PC-9 (cell line): Measurements from ENCODE around the gene SPOCK3. TPM values are rescaled to one million over a fixed set of nuclear protein-coding genes. Genes with fewer than 3 reads are reported as not detected.

ENCODE experiments used
- BruUV-seq: library from RNA; stranded (reverse); fragments of 400-500 nt; replicated peaks from 2 replicates; lab custom pipeline; 2021; lab: Mats Ljungman, UMichigan
- CTCF ChIA-PET: fragments of 300-600 bp; sonication (Branson Sonifier 250); formaldehyde crosslinking; loops from one replicate; lab custom pipeline; 2022; ENCODE audit warnings: antibody characterized with exemption; lab: Charles Lee
- POLR2A ChIA-PET: fragments of 300-600 bp; sonication (Branson Sonifier 250); formaldehyde crosslinking; loops from one replicate; lab custom pipeline; 2022; ENCODE audit warnings: antibody characterized with exemption; ENCODE audit not compliant: unreplicated experiment; lab: Charles Lee
- DNase-seq, 2 experiments: peaks; one replicate each; pipeline versions ENCODE4 v3.0.0 to v3.0.0-alpha.2; 2015 to 2022; ENCODE audit warnings: mixed read lengths in 1 of 2
- H2AFZ ChIP-seq: fragments of 200-600 bp; sonication (generic); 2 replicates; pipeline ENCODE4 v1.8.1; 2017; ENCODE audit warnings: antibody characterized with exemption
- H3F3A ChIP-seq: fragments of 200-600 bp; sonication (generic); 2 replicates; pipeline ENCODE4 v1.8.1; 2017; ENCODE audit warnings: antibody characterized with exemption, mild to moderate bottlenecking, low read depth; ENCODE audit not compliant: insufficient read depth
- H3K27ac ChIP-seq: fragments of 200-600 bp; sonication (generic); 2 replicates; pipeline ENCODE4 v1.6.1; 2016; ENCODE audit warnings: mixed run types
- H3K27me3 ChIP-seq: fragments of 200-600 bp; sonication (generic); 2 replicates; pipeline ENCODE4 v1.6.1; 2016; ENCODE audit warnings: low read depth, mixed run types; ENCODE audit not compliant: insufficient read depth
- H3K36me3 ChIP-seq: fragments of 200-600 bp; sonication (generic); 2 replicates; pipeline ENCODE4 v1.6.1; 2016; ENCODE audit warnings: low read depth, mixed run types
- H3K4me1 ChIP-seq: fragments of 200-600 bp; sonication (generic); replicated peaks from 2 replicates; pipeline ENCODE4 v1.6.1; 2016; ENCODE audit warnings: mixed run types; ENCODE audit not compliant: insufficient read depth
- H3K4me2 ChIP-seq: fragments of 200-600 bp; sonication (generic); 2 replicates; pipeline ENCODE4 v1.6.1; 2017; ENCODE audit warnings: mixed run types
- H3K4me3 ChIP-seq: fragments of 200-600 bp; sonication (generic); 2 replicates; pipeline ENCODE4 v1.6.1; 2016; ENCODE audit warnings: mixed run types
- H3K79me2 ChIP-seq: fragments of 200-600 bp; sonication (generic); 2 replicates; pipeline ENCODE4 v1.6.1; 2017; ENCODE audit warnings: low read depth, mixed run types
- H3K9me2 ChIP-seq: fragments of 200-600 bp; sonication (generic); 2 replicates; pipeline ENCODE4 v1.8.1; 2017; ENCODE audit warnings: mild to moderate bottlenecking; ENCODE audit not compliant: insufficient read depth
- H3K9me3 ChIP-seq: fragments of 200-600 bp; sonication (generic); 2 replicates; pipeline ENCODE4 v1.8.1; 2016; ENCODE audit warnings: low read depth; ENCODE audit not compliant: insufficient read depth
- H4K20me1 ChIP-seq: fragments of 200-600 bp; sonication (generic); 2 replicates; pipeline ENCODE4 v1.8.1; 2017; ENCODE audit not compliant: insufficient read depth
- EZH2 ChIP-seq: fragments of 200-600 bp; sonication (generic); IDR thresholded peaks from 2 replicates; pipeline ENCODE4 v1.8.0; 2017; ENCODE audit warnings: antibody characterized with exemption, low read depth
- intact Hi-C: fragments of 100-400 bp; cut with micrococcal nuclease; formaldehyde crosslinking; loops from one replicate; pipeline ENCODE4 v1.10.0; 2022; ENCODE audit not compliant: unreplicated experiment
- total RNA-seq: library from RNA; stranded (reverse); gene quantifications from 2 replicates; pipeline ENCODE4 v1.2.3, GENCODE V29; 2021
- TF ChIP-seq, protein P1 (sequence below): fragments of 200-600 bp; sonication (generic); conservative IDR thresholded peaks from 2 replicates; pipeline ENCODE4 v1.6.1; 2017; ENCODE audit warnings: mixed run types, antibody characterized with exemption, mild to moderate bottlenecking, moderate library complexity

SPOCK3 gene
- total RNA-seq, 1 experiment from 2014 or later, result not detected

GRCh38 chr4:167176723-167177367 lies 57.4 kb downstream of the SPOCK3 start:
- Histone ChIP-seq H3K9me2 (no peaks in the 10 kb centered on the region), H3K4me3 (no peak overlapping the region), H3K4me2 (no peak overlapping the region), H3K4me1 (no peaks in the 10 kb centered on the region), H4K20me1 (no peaks in the 10 kb centered on the region), H2AFZ (no peak overlapping the region), H3F3A (no peaks in the 10 kb centered on the region), H3K36me3 (no peaks in the 10 kb centered on the region), H3K9me3 (no peaks in the 10 kb centered on the region), H3K79me2 (no peaks in the 10 kb centered on the region), H3K27me3 (no peaks in the 10 kb centered on the region), H3K27ac (no peak overlapping the region)
- BruUV-seq, result no TSS peak
- TF ChIP-seq, protein P1, sequence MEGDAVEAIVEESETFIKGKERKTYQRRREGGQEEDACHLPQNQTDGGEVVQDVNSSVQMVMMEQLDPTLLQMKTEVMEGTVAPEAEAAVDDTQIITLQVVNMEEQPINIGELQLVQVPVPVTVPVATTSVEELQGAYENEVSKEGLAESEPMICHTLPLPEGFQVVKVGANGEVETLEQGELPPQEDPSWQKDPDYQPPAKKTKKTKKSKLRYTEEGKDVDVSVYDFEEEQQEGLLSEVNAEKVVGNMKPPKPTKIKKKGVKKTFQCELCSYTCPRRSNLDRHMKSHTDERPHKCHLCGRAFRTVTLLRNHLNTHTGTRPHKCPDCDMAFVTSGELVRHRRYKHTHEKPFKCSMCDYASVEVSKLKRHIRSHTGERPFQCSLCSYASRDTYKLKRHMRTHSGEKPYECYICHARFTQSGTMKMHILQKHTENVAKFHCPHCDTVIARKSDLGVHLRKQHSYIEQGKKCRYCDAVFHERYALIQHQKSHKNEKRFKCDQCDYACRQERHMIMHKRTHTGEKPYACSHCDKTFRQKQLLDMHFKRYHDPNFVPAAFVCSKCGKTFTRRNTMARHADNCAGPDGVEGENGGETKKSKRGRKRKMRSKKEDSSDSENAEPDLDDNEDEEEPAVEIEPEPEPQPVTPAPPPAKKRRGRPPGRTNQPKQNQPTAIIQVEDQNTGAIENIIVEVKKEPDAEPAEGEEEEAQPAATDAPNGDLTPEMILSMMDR, result no peak
- no peak for TF ChIP-seq EZH2
- intact Hi-C loops, result no loop called here
- DNase-seq, result no peak
- ChIA-PET CTCF (no interaction called here), POLR2A (no interaction called here)

- ChIA-PET POLR2A (no interaction called here), CTCF (no interaction called here)
- H4K20me1 ChIP-seq, result no peaks in the 10 kb centered on the region
- intact Hi-C loops, result no loop called here
- no peaks in the 10 kb centered on the region for H3F3A ChIP-seq
- H3K4me1 ChIP-seq, result no peaks in the 10 kb centered on the region
- H3K79me2 ChIP-seq, result no peaks in the 10 kb centered on the region
- no peak overlapping the region for H2AFZ ChIP-seq
- no peaks in the 10 kb centered on the region for H3K9me2 ChIP-seq
- BruUV-seq, result no TSS peak
- H3K36me3 ChIP-seq, result no peaks in the 10 kb centered on the region
- TF ChIP-seq, protein P1, result no peak
- no peak for TF ChIP-seq EZH2
- no peak overlapping the region for H3K27ac ChIP-seq
- no peak overlapping the region for H3K4me3 ChIP-seq
- no peaks in the 10 kb centered on the region for H3K9me3 ChIP-seq
- no peak overlapping the region for H3K4me2 ChIP-seq
- no peak for DNase-seq
- no peaks in the 10 kb centered on the region for H3K27me3 ChIP-seq
Observed at GRCh38 chr4:167171928-167172327, 62.4 kb downstream of the SPOCK3 start.

DNA sequence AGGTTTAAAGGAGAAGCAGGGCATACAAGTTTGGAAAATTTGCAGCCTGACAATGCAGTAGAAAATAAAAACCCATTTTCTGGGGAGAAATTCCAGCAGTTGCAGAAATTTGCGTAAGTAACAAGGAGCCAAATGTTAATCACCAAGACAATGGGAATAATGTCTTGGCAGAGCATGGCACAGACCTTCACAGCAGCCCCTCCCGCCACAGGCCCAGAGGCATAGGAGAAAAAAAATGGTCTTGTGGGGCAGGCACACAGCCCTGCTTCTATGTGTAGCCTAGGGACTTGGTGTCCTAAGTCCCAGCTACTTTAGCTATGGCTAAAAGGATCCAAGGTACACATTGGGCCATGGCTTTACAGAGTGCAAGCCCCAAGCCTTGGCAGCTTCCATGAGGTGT lies 65.7 kb downstream of the SPOCK3 start:
- no peaks in the 10 kb centered on the region for H3K36me3 ChIP-seq
- no peaks in the 10 kb centered on the region for H4K20me1 ChIP-seq
- no peak overlapping the region for H3K4me2 ChIP-seq
- CTCF ChIA-PET, result no interaction called here
- no peak overlapping the region for H2AFZ ChIP-seq
- no peaks in the 10 kb centered on the region for H3F3A ChIP-seq
- no peaks in the 10 kb centered on the region for H3K9me2 ChIP-seq
- H3K9me3 ChIP-seq, result no peaks in the 10 kb centered on the region
- intact Hi-C loops, result no loop called here
- H3K27ac ChIP-seq, result no peak overlapping the region
- TF ChIP-seq, protein P1, result no peak
- no peak for TF ChIP-seq EZH2
- no peaks in the 10 kb centered on the region for H3K27me3 ChIP-seq
- POLR2A ChIA-PET, result no interaction called here
- H3K4me3 ChIP-seq, result no peak overlapping the region
- H3K79me2 ChIP-seq, result no peaks in the 10 kb centered on the region
- BruUV-seq, result no TSS peak
- no peaks in the 10 kb centered on the region for H3K4me1 ChIP-seq
- no peak for DNase-seq
